HUES64 (cell line): ENCODE results near the gene SHC3.

ENCODE experiments used
- H3K27ac ChIP-seq: 2 replicates; pipeline ENCODE4 v1.7.0; 2013; ENCODE audit warnings: low read depth, low read length, inconsistent platforms
- H3K27me3 ChIP-seq: 2 replicates; pipeline ENCODE4 v1.6.1; 2013; ENCODE audit warnings: mild to moderate bottlenecking, low read length; ENCODE audit not compliant: insufficient read depth
- H3K36me3 ChIP-seq: 2 replicates; pipeline ENCODE4 v1.6.1; 2013; ENCODE audit warnings: mild to moderate bottlenecking, low read length; ENCODE audit not compliant: insufficient read depth
- H3K4me1 ChIP-seq: 2 replicates; pipeline ENCODE4 v1.6.1; 2013; ENCODE audit warnings: mild to moderate bottlenecking, low read length, moderate library complexity; ENCODE audit not compliant: insufficient read depth
- H3K4me3 ChIP-seq: 2 replicates; pipeline ENCODE4 v1.5.1; 2013; ENCODE audit warnings: mild to moderate bottlenecking, low read length, moderate library complexity
- H3K9ac ChIP-seq: 2 replicates; pipeline ENCODE4 v1.6.1; 2013; ENCODE audit warnings: mild to moderate bottlenecking, low read depth, low read length
- H3K9me3 ChIP-seq: 2 replicates; pipeline ENCODE4 v1.6.1; 2013; ENCODE audit warnings: low read depth, low read length; ENCODE audit not compliant: insufficient read depth
- WGBS: fragments of 150-250, 120-280 bp; methylation state at CpG from one replicate; pipeline ENCODE4 v1.1.7; 2013; ENCODE audit warnings: missing lambda C conversion rate; 5-methylcytosine and 5-hydroxymethylcytosine counted together

SHC3 gene

GRCh38 chr9:88969646-88970373 is 208.8 kb downstream of the SHC3 start:
- 0 out of 2 replicates have a peak, but pooled peaks cover 4% of the 10 kb centered on the region for H3K4me1 ChIP-seq
- no peaks in the 10 kb centered on the region for H3K27me3 ChIP-seq
- no peak overlapping the region for H3K4me3 ChIP-seq
- H3K27ac ChIP-seq: no peak overlapping the region
- H3K9ac ChIP-seq: no peak overlapping the region
- no peaks in the 10 kb centered on the region for H3K9me3 ChIP-seq
- H3K36me3 ChIP-seq: no peaks in the 10 kb centered on the region
- WGBS: 81% methylated on average over 8 of the region's 8 CpGs

GRCh38 chr9:88968799-88969198 is 209.8 kb downstream of the SHC3 start:
- Histone ChIP-seq H3K36me3 (no peaks in the 10 kb centered on the region), H3K9ac (no peak overlapping the region), H3K9me3 (no peaks in the 10 kb centered on the region), H3K4me3 (no peak overlapping the region), H3K27me3 (no peaks in the 10 kb centered on the region), H3K27ac (no peak overlapping the region), H3K4me1 (0 out of 2 replicates have a peak, but pooled peaks cover 4% of the 10 kb centered on the region)
- WGBS: 90% methylated on average over 4 of the region's 4 CpGs

GRCh38 chr9:88966894-88967676 is 211.5 kb downstream of the SHC3 start:
- H3K36me3 ChIP-seq: no peaks in the 10 kb centered on the region
- H3K4me3 ChIP-seq: no peak overlapping the region
- 83% methylated on average over 10 of the region's 10 CpGs for WGBS
- no peaks in the 10 kb centered on the region for H3K9me3 ChIP-seq
- no peaks in the 10 kb centered on the region for H3K27me3 ChIP-seq
- H3K9ac ChIP-seq: no peak overlapping the region
- H3K27ac ChIP-seq: no peak overlapping the region
- 0 out of 2 replicates have a peak, but pooled peaks cover 4% of the 10 kb centered on the region for H3K4me1 ChIP-seq

- H3K27ac ChIP-seq: no peak overlapping the region
- H3K36me3 ChIP-seq: no peaks in the 10 kb centered on the region
- no peak overlapping the region for H3K9ac ChIP-seq
- 0 out of 2 replicates have a peak, but pooled peaks cover 4% of the 10 kb centered on the region for H3K4me1 ChIP-seq
- H3K9me3 ChIP-seq: no peaks in the 10 kb centered on the region
- no peaks in the 10 kb centered on the region for H3K27me3 ChIP-seq
- 93% methylated on average over 8 of the region's 8 CpGs for WGBS
- no peak overlapping the region for H3K4me3 ChIP-seq
These were observed 213.1 kb downstream of the SHC3 start for GRCh38 chr9:88965473-88965872.

- Histone ChIP-seq H3K36me3 (no peaks in the 10 kb centered on the region), H3K9me3 (0 out of 2 replicates have a peak, but pooled peaks cover 6% of the 10 kb centered on the region), H3K4me3 (no peak overlapping the region), H3K9ac (no peak overlapping the region), H3K27ac (no peak overlapping the region), H3K27me3 (no peaks in the 10 kb centered on the region), H3K4me1 (peaks cover 4% of the 10 kb centered on the region; the same call in 1 of the 2 replicates)
- 97% methylated on average over 3 of the region's 3 CpGs for WGBS
These were observed 218.0 kb downstream of the SHC3 start for GRCh38 chr9:88960632-88961031.

- 88% methylated on average over 5 of the region's 5 CpGs for WGBS
- Histone ChIP-seq H3K9ac (no peak overlapping the region), H3K9me3 (0 out of 2 replicates have a peak, but pooled peaks cover 6% of the 10 kb centered on the region), H3K27ac (no peak overlapping the region), H3K4me3 (no peak overlapping the region), H3K36me3 (no peaks in the 10 kb centered on the region), H3K27me3 (no peaks in the 10 kb centered on the region), H3K4me1 (peaks cover 4% of the 10 kb centered on the region; the same call in 1 of the 2 replicates)
These were observed 218.7 kb downstream of the SHC3 start for GRCh38 chr9:88959727-88960469.

- Histone ChIP-seq H3K9ac (no peak overlapping the region), H3K9me3 (0 out of 2 replicates have a peak, but pooled peaks cover 6% of the 10 kb centered on the region), H3K27ac (no peak overlapping the region), H3K36me3 (no peaks in the 10 kb centered on the region), H3K27me3 (no peaks in the 10 kb centered on the region), H3K4me1 (peaks cover 4% of the 10 kb centered on the region; the same call in 1 of the 2 replicates), H3K4me3 (no peak overlapping the region)
- WGBS: 71% methylated on average over 3 of the region's 3 CpGs
These were observed 221.1 kb downstream of the SHC3 start for GRCh38 chr9:88957526-88957925.
